Measurements from ENCODE around the gene ERVFRD-1.
"Not testable (repeated sequence)": the region's sequence is repeated elsewhere in the genome, so short reads cannot be mapped to it uniquely, and the experiment has no call there.

ERVFRD-1 gene

DNA sequence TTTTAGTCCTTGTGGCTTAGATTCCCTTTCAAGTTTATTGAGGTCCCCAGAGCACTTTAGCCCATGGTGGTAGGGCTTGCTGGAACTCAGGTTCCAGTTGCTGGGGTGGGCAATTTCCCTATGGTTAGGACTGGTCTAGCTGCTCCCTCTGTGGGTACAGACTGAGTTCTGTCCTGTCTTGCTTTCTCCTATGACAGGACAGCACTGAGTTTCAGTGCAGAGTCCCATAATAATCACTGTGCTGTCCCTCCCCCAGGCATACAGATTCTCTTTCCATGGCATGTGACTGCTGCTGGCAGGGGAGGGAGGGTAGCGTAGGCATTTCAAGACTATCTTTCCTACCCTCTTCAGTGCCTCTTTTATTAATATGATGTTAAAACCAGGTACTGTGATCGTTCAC, 17.1 kb upstream of the ERVFRD-1 start:
- DNase-seq = no peak

DNA sequence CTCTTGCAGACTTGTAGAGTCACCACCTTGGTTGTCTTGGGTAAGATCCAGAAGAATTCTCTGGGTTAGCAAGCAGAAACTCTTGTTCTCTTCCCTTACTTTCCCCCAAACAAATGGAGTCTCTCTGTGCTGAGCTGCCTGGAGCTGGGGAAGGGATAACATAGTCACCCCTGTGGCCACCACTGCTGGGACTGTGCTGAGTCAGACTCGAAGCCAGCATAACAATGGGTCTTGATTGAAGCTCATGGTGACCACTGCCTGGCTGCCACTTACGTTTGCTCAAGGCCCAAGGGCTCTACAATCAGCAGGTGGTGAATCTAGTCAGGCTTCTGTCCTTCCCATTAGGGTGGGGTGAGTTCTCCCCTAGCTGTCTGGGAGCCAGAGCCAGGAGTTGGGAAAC, 15.4 kb upstream of the ERVFRD-1 start:
- no peak for DNase-seq

DNA sequence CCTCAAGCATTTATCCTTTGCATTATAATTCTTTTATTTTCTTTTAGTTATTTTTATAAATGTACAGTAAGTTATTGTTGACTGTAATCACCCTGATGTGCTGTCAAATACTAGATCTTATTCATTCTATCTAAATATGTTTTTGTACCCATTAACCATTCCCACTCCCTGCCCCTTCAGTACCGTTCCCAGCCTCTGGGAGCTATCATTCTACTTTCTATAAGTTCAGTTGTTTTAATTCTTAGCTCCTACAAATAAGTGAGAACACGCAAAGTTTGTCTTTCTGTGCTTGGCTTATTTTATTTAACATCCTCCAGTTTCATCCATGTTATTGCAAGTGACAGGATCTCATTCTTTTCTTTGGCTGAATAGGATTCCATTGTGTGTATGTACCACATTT, 12.5 kb upstream of the ERVFRD-1 start:
- no peak for DNase-seq

DNA sequence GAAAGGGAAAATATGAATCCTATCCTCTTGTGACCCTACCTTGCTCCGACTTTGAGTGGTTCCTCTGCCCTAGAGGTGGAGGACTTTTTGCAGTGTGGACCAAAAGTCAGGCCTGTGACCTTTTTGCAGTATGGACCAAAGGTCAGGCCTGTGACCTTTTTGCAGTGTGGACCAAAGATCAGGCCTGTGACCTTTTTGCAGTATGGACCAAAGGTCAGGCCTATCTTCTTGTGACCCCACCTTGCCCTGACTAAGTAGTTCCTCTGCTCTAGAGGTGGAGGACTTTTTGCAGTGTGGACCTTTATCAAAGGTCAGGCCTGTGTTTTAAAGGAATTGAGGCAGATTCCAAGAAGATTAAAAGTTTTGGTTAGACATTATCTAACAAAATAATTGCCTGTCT, 10.9 kb upstream of the ERVFRD-1 start:
- no peak for DNase-seq

DNA sequence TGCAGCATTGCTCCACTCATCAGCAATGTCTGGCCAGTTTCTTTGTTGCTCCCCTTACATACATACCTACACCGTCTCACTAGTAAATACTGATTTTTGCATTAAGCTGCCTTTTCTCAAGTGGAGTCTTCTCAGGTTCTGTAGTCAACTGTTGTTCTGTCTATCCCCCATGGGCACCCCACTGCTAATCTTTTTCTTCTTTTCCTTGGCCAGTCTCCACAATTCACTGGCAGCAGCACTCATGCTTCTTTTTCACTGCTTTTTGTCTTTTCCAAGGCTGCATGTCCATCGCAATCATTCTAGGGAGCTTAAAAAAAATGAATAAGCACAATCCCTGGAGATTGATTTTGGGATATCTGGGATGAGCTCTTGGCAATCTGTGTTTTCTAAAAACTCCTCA, 10.3 kb upstream of the ERVFRD-1 start:
- no peak for DNase-seq

DNA sequence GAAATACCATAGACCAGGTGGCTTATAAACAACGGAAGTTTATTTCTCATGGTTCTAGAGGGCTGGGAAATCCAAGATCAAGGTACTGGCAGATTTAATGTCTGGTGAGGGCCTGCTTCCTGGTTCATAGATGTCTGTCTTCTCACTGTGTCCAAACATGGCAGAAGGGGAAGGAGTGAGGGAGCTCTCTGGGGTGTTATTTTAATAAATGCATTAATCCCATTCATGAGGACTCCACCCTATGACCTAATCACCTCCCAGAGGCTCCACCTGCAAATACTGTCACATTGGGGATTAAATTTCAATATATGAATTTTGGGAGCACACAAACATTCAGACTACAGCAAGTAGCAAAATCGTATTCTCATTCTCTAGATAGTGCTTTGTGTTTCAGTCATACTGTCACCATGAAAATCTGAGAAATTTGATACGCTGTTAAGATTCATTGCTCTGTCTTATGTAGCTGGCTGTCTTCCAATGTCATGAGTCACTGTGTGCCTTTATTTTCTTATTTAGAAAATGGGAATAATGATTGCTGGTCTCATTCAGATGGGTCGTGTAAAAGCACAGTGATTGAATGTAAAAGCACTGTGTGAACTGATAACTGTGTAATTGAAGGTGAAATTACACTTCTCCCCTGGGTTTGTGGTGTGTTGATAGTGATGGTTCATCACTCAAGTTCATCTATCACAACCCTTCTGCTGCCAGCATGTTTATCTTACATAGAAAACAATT, 8.9 kb upstream of the ERVFRD-1 start:
- peak; percentile 42 for DNase-seq

DNA sequence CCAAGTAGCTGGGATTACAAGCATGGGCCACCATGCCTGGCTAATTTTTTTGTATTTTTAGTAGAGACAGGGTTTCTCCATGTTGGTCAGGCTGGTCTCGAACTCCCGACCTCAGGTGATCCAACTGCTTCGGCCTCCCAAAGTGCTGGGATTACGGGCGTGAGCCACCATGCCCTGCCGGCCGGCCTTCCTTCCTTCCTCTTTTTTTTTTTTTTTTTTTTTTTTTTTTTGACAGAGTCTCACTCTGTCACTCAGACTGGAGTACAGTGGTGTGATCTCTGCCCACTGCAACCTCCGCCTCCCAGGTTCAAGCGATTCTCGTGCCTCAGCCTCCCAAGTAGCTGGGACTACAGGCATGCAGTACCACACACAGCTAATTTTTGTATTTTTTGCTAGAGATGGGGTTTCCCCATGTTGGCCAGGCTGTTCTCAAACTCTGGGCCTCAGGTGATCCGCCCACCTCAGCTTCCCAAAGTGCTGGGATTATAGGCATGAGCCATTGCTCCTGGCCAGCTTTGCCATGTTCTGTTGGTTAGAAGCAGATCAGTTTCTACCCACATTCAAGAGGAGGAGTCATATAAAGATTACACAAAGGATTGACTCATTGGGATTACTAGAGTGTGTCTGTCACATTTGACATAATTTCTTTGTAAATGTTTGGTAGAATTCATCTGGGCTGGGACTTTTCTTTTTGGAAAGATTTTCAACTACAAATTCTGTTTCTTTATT, 4.4 kb upstream of the ERVFRD-1 start:
- DNase-seq = peak; percentile 27

DNA sequence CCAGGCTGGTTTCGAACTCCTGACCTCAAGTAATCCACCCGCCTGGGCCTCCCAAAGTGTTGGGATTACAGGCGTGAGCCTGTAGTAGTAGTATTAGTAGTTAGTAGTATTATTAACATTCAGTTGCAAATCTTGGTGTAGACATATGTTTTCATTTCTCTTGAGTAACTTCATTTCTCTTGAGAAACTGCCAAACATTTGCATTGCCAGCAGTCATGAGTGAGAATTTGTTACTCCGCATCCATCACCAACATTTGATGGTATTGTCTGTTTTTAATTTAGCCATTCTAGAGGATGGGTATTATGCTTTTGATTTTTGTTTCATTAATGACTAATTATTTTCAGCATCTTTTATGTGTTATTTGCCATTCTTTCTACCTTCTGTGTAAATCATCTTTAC, 1.5 kb upstream of the ERVFRD-1 start:
- peak; percentile 82 for DNase-seq

DNA sequence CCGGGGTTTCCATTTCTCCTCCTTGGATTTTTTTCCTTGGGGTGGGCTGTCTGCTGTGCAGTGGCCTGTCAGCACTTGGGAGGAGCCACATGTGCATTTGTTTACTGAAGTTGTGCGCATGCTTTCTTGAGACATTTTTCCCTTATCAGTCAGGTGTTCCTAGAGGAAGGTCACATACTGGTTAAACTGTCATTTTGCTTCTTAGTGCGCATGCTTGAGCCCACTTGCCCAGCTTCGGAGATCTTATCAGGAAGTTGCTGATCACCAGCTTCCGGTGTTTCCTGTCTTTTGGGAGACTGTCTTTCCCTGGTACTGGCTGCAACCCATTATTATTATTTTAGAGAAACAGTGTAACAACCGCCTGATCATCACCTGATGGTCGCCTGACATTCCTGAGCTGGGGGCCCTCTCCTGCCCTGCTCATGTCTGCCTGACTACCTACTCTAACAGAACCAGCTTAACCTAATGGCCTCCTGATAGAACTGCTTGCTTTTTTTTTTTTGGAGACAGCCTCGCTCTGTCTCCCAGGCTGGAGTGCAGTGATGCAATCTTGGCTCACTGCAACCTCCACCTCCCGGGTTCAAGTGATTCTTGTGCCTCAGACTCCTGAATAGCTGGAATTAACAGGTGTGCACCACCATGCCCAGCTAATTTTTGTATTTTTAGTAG, 378 bp upstream of the ERVFRD-1 start:
- DNase-seq = no peak

DNA sequence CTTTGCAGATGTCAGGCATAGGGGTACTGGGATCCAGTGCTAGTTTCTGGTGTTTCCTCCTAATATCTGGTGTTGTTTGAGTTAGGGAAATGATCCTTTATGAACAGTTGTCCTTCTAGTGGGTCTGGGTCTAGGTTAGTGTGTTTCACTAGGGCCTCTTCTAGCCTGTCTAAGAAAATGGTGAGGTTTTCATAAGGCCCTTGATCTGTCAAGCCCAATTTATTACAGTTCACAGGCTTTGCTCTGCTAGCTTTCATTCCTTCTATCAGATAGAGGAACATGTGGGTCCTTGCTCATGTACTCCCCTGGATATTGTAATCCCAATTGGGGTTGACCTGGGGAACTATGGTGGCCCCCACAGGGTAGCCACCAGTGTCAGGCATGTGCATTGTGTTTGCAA, 2.8 kb downstream of the ERVFRD-1 start:
- DNase-seq = no peak

DNA sequence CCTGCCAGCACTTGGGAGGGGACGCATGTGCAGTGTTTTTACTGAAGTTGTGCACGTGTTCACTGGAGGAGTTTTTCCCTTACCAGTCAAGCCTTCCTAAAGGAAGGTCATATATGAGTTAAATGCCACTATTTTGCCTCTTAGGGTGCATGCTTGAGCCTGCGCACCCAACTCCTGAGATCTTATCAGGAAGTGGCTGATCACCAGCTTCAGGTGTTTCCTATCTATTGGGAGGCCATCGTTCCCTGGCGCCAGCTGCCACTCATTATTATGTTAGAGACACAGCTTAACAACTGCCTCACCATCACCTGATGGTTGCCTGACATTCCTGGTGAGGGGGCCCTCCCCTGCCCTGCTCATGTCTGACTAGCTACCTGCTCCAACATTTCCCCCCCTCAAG, 8.5 kb downstream of the ERVFRD-1 start:
- DNase-seq = no peak

DNA sequence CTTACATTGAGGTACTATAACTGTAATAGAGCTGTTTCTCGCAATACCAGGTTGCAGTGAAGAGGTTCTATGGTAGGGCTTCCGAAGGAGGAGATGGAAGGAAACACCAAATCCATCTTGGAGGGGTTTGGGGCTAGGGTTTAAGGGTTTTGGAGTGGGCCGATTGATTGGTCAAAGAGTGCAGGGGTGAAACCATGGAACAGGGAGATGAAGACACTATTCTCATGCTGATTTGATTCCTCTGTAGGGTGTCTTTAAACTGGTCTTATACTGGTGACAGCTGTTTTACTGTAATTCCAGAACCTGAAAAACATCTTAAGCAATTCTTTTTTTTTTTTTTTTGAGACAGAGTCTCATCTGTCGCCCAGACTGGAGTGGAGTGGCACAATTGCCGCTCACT, 10.1 kb downstream of the ERVFRD-1 start:
- DNase-seq = no peak

DNA sequence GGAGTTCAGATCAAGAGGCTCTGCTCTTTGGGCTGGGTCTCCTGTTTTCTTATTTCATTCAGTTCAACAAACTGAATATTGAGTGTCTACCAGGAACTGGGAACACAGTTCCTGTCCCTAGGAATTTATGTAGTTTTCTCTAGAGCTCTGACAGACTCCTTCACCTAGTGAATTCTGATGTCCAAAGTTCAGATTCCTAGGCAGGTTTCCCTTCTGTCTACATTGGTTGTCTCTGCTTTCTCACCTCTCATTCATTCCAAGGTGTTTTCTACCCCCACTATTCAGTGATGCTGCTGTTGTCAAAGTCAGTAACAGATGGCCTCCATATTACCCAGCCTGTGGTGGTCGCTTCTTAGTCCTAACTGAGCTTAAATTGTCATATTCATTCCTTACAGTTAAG, 13.5 kb downstream of the ERVFRD-1 start:
- DNase-seq = no peak

DNA sequence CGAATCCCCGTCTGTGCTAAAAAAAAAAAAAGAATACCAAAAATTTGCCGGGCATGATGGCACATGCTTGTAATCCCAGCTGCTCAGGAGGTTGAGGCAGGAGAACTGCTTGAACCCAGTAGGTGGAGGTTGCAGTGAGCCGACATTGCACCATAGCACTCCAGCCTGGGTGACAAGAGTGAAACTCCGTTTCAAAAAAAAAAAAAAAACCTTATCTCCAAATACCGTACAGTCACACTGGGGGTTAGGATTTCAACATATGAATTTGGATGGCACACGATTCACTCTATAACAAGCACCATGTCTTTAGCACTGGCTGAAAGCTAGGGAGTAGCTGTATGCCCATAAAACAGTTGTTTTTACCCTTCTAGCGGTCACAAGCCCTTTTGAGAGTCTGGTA, 14.0 kb downstream of the ERVFRD-1 start:
- no peak for DNase-seq

DNA sequence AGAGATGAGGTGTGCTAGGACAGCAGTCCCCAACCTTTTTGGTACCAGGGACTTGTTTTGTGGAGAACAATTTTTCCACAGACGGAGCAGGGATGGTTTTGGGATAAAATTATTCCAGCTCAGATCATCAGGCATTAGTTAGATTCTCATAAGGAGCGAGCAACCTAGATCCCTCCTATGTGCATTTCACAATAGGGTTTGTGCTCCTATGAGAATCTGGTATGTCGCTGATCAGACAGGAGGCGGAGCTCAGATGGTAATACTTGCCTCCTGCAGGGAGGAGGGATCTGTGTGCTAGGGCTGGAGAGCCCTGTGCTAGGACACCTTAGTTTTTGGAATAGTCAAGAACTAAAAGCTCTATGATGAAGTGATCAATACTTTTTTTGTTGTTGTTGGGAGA, 15.4 kb downstream of the ERVFRD-1 start:
- peak; percentile 67 for DNase-seq

DNA sequence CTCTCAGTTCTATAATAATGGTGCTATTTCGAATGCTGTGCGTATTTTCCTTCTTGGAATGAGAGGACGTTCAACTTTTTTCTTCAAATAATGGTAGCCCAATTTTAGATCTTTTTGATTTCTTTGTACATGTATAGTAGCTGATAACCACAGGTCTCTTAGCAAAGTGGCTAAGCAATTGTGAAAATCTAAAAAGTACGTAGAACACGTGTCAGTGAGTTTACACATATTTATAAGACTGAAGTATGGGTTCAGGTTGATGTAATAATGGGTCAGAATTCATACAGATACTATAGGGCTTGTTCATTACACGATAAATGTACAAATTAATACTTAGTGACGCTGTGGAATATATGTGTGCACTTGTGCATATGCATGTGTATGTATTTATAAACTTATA, 16.6 kb downstream of the ERVFRD-1 start:
- DNase-seq = no peak

DNA sequence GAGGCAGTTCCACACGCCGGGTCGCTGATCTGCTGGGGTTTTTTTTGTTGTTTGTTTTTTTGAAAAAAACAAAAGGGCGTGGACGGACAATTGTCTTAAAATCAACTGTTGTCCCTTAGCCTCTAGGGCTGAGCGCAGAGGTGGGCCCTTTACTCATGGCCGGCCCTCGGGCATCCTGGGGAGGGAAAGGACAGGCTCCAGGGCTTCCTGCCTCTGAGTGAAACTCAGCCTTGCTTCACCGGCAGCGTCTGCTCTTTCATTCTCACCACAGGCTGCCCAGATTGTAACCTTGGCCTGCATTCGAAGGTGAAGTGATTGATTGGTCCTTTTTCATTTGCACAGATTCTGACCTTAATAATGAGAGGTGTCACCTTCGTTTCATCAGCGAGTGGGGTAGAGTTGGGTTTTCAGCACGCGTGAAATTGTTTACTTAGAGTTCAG, 17.1 kb downstream of the ERVFRD-1 start:
- peak; percentile 41 for DNase-seq

DNA sequence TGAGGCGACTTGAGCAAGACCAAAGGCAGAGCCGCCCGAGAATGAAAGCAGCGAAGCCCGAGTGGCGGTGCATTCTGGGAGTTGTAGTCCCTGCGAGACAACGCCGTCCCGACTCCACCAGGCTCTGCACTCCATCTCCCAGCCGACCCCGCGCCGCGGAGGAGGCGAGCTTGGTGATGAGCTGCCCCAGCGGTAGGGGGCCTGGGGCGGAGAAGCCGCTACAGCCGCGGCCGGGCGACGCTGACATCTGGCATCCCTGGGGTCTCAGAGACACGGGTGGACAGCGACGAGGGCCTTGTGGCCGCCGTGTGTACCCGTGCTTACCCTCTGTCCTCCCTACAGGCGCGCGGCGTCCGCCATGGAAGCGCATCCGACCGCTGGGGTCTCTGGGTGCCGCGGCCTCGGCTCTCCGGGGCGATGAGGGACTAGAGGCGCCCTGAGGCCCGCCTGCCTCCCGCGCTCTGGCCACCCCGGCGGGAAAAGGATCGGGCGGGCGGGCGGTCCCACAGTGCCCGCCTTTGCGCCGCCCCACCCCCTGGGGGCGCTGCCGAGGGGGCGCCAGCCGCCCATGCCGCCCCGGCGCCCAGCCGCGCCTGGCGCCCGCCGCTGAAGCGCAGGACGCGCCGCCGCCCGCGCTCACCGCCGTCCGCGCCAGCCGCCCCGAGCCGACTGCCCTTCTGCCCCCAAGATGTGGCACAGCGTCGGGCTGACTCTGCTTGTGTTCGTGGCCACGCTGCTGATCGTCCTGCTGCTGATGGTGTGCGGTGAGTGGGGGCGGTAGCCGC, 17.7 kb downstream of the ERVFRD-1 start, which contains the start of gene SMIM13:
Gene SMIM13, plus strand, starts transcription at position 209 of the 785 bp plus-strand sequence. Its CDS starts 480 bp downstream, at position 689.
- DNase-seq = peak; percentile 98

DNA sequence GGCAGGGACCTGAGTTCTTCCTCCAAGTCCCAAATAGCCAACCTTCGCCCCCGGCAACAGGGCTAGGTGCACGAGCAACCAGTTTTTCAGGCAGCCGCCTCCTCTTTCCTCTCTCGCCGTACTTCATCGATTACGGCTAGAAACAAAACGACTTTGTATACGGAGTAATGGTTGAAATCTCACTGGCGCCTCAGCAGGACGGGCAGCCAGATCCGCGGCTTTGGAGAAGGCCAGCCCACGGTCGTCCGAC, 18.2 kb downstream of the ERVFRD-1 start:
- no peak for DNase-seq

DNA sequence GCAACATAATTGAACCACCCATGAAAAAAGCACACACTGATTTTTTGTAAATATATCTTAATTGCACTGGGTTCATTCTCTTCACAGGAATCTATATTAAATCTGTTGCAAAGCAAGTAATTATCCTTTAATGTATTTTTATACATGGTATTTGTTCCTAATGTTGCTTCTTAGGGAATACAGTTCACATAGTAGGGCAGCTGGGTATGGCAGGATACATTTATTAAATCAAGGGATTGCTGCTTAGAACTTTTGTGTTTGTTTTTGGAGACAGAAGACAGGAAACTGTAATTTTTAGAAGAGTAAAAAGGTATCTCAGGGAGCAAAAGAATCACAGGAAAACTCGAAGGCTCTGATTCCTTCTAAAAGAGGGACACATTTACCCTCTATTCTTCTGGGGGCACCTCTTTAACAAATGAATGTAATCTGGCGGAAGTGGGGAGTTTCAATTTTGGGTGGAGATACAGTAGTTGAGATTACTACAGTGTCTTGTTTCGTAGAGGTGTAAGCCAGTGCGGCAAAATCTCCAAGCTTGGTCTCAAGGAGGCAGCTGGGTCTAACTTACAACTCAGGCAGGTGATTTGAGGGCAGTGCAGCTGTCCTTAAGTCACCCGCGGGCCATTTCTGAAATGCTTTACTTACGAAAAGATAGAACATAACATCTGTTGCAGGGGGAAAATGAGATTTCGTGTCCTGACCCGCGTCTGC, 18.7 kb downstream of the ERVFRD-1 start:
- no peak for DNase-seq

DNA sequence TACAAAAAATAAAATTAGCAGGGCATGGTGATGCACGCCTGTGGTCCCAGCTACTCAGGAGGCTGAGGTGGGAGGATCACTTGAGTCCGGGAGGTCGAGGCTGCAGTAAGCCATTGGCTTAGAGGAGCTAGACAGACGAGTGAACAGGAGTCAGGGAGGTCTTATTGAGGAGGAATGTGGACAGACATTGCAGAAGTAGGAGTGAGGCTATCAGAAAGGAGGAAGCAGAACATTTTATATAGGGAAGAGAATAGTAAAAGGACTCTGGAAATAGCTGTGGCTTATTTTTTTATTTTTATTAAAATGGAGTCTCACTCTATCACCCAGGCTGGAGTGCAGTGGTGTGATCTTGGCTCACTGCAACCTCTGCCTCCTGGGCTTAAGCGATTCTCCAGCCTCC, 20.4 kb downstream of the ERVFRD-1 start:
- DNase-seq = not testable (repeated sequence)

DNA sequence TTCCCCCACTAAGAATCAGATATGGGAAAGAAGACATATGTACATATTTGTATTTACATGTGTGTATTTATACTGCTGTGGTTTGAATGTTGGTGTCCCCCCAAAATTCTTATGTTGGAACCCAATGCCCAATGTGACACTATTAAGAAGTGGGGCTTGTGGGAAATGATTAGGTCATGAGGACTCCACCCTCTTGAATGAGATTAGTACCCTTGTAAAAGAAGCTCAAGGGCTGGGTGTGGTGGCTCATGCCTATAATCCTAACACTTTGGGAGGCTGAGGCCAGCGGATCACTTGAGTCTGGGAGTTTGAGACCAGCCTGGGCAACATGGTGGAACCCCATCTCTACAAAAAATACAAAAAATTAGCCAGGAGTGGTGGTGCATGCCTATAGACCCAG, 21.8 kb downstream of the ERVFRD-1 start:
- DNase-seq = no peak

Measured in fibroblast of skin of abdomen (primary cell).